GM12878 (cell line): ENCODE measurements around the gene CDH4. TPM values are rescaled to one million over a fixed set of nuclear protein-coding genes. Genes with fewer than 3 reads are reported as not detected.

Source experiments
- ATAC-seq: fragments of 200-7000 bp; cut with Tn5 transposase; 3 replicates; pipeline ENCODE4 v1.9.1; 2020; ENCODE audit warnings: mild to moderate bottlenecking, moderate library complexity
- BruUV-seq: library from RNA; stranded (reverse); fragments of 400-500 nt; replicated peaks from 2 replicates; lab custom pipeline; 2021; lab: Mats Ljungman, UMichigan
- CTCF ChIA-PET: fragments of 300-600 bp; sonication (Branson Sonifier 250); formaldehyde crosslinking; extraction: SDS; loops from one replicate; lab custom pipeline; 2021; ENCODE audit warnings: inconsistent platforms; lab: Yijun Ruan, JAX
- POLR2A ChIA-PET: fragments of 350-600 bp; formaldehyde crosslinking; extraction: SDS; loops from one replicate; lab custom pipeline; 2021; ENCODE audit warnings: inconsistent platforms; lab: Charles Lee
- RAD21 ChIA-PET: fragments of 300-600 bp; sonication (Branson Sonifier 250); formaldehyde crosslinking; loops from one replicate; lab custom pipeline; 2023; ENCODE audit warnings: antibody characterized with exemption; ENCODE audit not compliant: unreplicated experiment; lab: Charles Lee
- SMC1A ChIA-PET: fragments of 300-600 bp; sonication (Branson Sonifier 250); formaldehyde crosslinking; loops from one replicate; lab custom pipeline; 2023; ENCODE audit not compliant: unreplicated experiment, uncharacterized antibody; lab: Charles Lee
- DNase-seq: peaks from one replicate; pipeline ENCODE4 v3.0.0-alpha.2; 2011; ENCODE audit warnings: low read depth, low spot score
- FAIRE-seq: peaks from 3 replicates; lab custom pipeline; 2011; peaks lifted over from hg19 to GRCh38; lab: Jason Lieb, UNC
- H2AFZ ChIP-seq: 2 replicates; pipeline ENCODE4 v1.6.0; 2011; ENCODE audit warnings: low read depth, low read length, control low read depth; ENCODE audit not compliant: control insufficient read depth
- H3K27ac ChIP-seq: 2 replicates; pipeline ENCODE4 v1.5.1; 2011; ENCODE audit warnings: control low read depth; ENCODE audit not compliant: control insufficient read depth, insufficient read depth
- H3K27me3 ChIP-seq, 2 experiments: replicated peaks in 1 of 2; 2 replicates each; pipeline versions ENCODE4 v1.6.0 to v1.6.1; 2011; ENCODE audit warnings: low read length in 1 of 2; ENCODE audit not compliant: control insufficient read depth in 2 of 2, insufficient read depth in 2 of 2
- H3K36me3 ChIP-seq, 2 experiments: 2 replicates each; pipeline ENCODE4 v1.5.1; 2011; ENCODE audit warnings: low read length in 1 of 2; ENCODE audit not compliant: control insufficient read depth in 2 of 2, insufficient read depth in 2 of 2
- H3K4me1 ChIP-seq: 2 replicates; pipeline ENCODE4 v1.6.1; 2011; ENCODE audit warnings: mild to moderate bottlenecking, low read length, moderate library complexity, mixed read lengths; ENCODE audit not compliant: control insufficient read depth, insufficient read depth
- H3K4me2 ChIP-seq: 2 replicates; pipeline ENCODE4 v1.6.0; 2011; ENCODE audit warnings: control low read depth; ENCODE audit not compliant: control insufficient read depth, insufficient read depth
- H3K4me3 ChIP-seq: fragments of 200-600 bp; sonication (generic); 2 replicates; pipeline ENCODE4 v1.5.1; 2016
- H3K79me2 ChIP-seq: 2 replicates; pipeline ENCODE4 v1.6.0; 2011; ENCODE audit warnings: low read length; ENCODE audit not compliant: control insufficient read depth, insufficient read depth
- H3K9ac ChIP-seq: 2 replicates; pipeline ENCODE4 v1.8.0; 2011; ENCODE audit warnings: low read length, control low read depth, mixed read lengths; ENCODE audit not compliant: control insufficient read depth, insufficient read depth
- H3K9me3 ChIP-seq: replicated peaks from 3 replicates; pipeline ENCODE4 v1.5.1; 2011; ENCODE audit warnings: mild to moderate bottlenecking, low read length; ENCODE audit not compliant: control insufficient read depth, insufficient read depth
- H4K20me1 ChIP-seq: 2 replicates; pipeline ENCODE4 v1.6.0; 2011; ENCODE audit not compliant: control insufficient read depth, insufficient read depth
- ATF7 ChIP-seq: fragments of 450-650 bp; IDR thresholded peaks from 2 replicates; pipeline ENCODE4 v1.6.1; 2016; ENCODE audit warnings: low read depth, mild to moderate bottlenecking
- BHLHE40 ChIP-seq, 2 experiments: fragments of 450-650 bp in 1 of 2; IDR thresholded peaks; 2 replicates each; pipeline ENCODE4 v1.6.1; 2011 to 2017; ENCODE audit warnings: low read depth in 2 of 2, borderline replicate concordance in 1 of 2, improper control_type of control experiment in 1 of 2, low read length in 1 of 2, mild to moderate bottlenecking in 1 of 2
- EZH2 ChIP-seq: IDR thresholded peaks from 2 replicates; pipeline ENCODE4 v1.6.1; 2012; ENCODE audit warnings: low read depth, mild to moderate bottlenecking, control low read depth, inconsistent platforms, low read length, borderline replicate concordance; ENCODE audit not compliant: control insufficient read depth
- RCOR1 ChIP-seq: conservative IDR thresholded peaks from 2 replicates; pipeline ENCODE4 v1.6.1; 2012; ENCODE audit warnings: low read depth, low read length, improper control_type of control experiment
- RUNX3 ChIP-seq: IDR thresholded peaks from 2 replicates; pipeline ENCODE4 v1.6.1; 2012; ENCODE audit warnings: low read length, inconsistent platforms
- SREBF2 ChIP-seq: IDR thresholded peaks from 2 replicates; pipeline ENCODE4 v1.6.1; 2012; ENCODE audit warnings: mild to moderate bottlenecking, low read length
- TARDBP ChIP-seq: IDR thresholded peaks from 2 replicates; pipeline ENCODE4 v1.6.1; 2016; ENCODE audit warnings: borderline replicate concordance
- ZNF622 ChIP-seq: fragments of 450-650 bp; IDR thresholded peaks from 2 replicates; pipeline ENCODE4 v1.6.1; 2017; ENCODE audit warnings: mild to moderate bottlenecking, inconsistent platforms
- WGBS: methylation state at CpG from one replicate; pipeline ENCODE4 v1.1.6; 2016; ENCODE audit warnings: low lambda C conversion rate; ENCODE audit not compliant: insufficient replicate concordance, insufficient coverage; ENCODE audit errors: missing lambda C conversion rate; 5-methylcytosine and 5-hydroxymethylcytosine counted together
- in situ Hi-C: fragments of 300-500 bp; cut with MboI; formaldehyde crosslinking; loops from 9 replicates; pipeline ENCODE4 v1.14.3; 2018; ENCODE audit warnings: mixed read lengths
- intact Hi-C: fragments of 100-400 bp; cut with micrococcal nuclease; formaldehyde crosslinking; loops from one replicate; pipeline ENCODE4 v1.14.2; 2022; ENCODE audit not compliant: unreplicated experiment
- polyA plus RNA-seq, 11 experiments: library from polyadenylated mRNA; depleted of rRNA in 4 of 11; unstranded in 6 of 11; stranded (reverse) in 5 of 11; fragments of >200 nt; fragmentation: Nextera tagmentation in 4 of 11; fragmentation: Illumina TruSeq in 1 of 11; extraction: Ambion mirVana in 4 of 11; extraction: Trizol in 1 of 11; gene quantifications; 1 replicate in 1 of 11; 2 replicates in 10 of 11; pipeline versions ENCODE4 v1.2.1 to v1.2.3, GENCODE V29; 2011 to 2016; ENCODE audit warnings: inconsistent platforms in 2 of 11, missing spikeins in 2 of 11, low read depth in 1 of 11
- total RNA-seq, 4 experiments: library from RNA; depleted of rRNA in 3 of 4; stranded (reverse); fragments of >200 nt in 3 of 4; fragmentation: Illumina TruSeq in 1 of 4; extraction: Trizol in 1 of 4; gene quantifications; 2 replicates each; pipeline versions ENCODE4 v1.2.1 to v1.2.3, GENCODE V29; 2013 to 2021

The CDH4 gene
- total and polyA plus RNA-seq, 10 of the 15 experiments (the other 5 are each of a cell fraction or from before 2014, with no cell fraction given) = not detected

DNA sequence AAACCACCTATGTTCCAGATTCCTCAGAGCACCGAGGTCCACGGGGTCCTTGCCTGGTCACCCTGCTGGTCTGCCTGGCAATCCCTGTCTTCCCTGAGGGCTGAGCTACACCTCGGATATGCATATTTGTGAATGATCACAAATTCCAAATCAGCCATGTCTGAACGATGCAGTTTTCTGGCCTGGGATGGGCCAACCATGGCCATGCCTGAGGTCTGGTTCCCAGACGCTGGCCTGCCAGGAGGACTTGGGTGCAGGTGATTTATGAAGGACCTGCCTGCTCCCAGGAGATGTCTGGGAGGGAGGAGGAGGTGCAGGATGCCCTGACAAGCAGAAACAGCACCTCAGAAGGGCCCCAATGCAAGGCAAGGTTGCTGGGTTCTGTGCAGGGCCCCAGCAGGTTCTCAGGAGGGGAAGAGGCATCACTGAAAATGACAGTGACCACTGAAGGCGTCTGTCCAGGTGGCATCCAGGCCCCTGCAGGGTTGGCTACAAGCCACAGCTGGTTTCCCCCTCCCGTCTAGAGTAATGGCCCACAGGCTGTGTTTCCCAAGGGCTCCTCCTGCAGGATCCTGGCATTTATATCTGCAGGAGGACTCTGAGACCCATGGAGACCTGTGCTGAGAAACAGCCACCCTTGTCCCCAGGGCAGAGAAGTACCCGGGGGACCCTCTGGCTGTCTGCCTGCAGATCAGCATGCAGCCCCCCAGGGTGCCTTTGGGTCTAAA, 608.4 kb downstream of the CDH4 start:
- no peaks in the 10 kb centered on the region for H3K79me2 ChIP-seq
- BruUV-seq = no TSS peak
- H3K27me3 ChIP-seq = no peaks in the 10 kb centered on the region; a peak in 1 of 4 replicates
- H3K27ac ChIP-seq = no peak overlapping the region
- DNase-seq (no peak), FAIRE-seq (no peak)
- H3K4me1 ChIP-seq = no peaks in the 10 kb centered on the region
- no peak overlapping the region for H3K9ac ChIP-seq
- no peak overlapping the region for H3K4me3 ChIP-seq
- intact Hi-C loops = no loop called here
- no peaks in the 10 kb centered on the region; the same call in 2 of the 3 replicates for H3K9me3 ChIP-seq
- no peak overlapping the region for H3K4me2 ChIP-seq
- CTCF ChIA-PET = no interaction called here
- no peaks in the 10 kb centered on the region for H3K36me3 ChIP-seq
- no peak for TF ChIP-seq EZH2
- TF ChIP-seq ATF7 = no peak
- TF ChIP-seq TARDBP = no peak
- TF ChIP-seq, all 136 proteins: peak for 0
- 11% methylated on average over 8 of the region's 8 CpGs for WGBS
- Histone ChIP-seq H4K20me1 (no peaks in the 10 kb centered on the region), H2AFZ (no peak overlapping the region)
- RAD21 ChIA-PET = no interaction called here
- no peak for ATAC-seq
- POLR2A ChIA-PET = no interaction called here
- in situ Hi-C loops = no loop called here
- SMC1A ChIA-PET = no interaction called here

DNA sequence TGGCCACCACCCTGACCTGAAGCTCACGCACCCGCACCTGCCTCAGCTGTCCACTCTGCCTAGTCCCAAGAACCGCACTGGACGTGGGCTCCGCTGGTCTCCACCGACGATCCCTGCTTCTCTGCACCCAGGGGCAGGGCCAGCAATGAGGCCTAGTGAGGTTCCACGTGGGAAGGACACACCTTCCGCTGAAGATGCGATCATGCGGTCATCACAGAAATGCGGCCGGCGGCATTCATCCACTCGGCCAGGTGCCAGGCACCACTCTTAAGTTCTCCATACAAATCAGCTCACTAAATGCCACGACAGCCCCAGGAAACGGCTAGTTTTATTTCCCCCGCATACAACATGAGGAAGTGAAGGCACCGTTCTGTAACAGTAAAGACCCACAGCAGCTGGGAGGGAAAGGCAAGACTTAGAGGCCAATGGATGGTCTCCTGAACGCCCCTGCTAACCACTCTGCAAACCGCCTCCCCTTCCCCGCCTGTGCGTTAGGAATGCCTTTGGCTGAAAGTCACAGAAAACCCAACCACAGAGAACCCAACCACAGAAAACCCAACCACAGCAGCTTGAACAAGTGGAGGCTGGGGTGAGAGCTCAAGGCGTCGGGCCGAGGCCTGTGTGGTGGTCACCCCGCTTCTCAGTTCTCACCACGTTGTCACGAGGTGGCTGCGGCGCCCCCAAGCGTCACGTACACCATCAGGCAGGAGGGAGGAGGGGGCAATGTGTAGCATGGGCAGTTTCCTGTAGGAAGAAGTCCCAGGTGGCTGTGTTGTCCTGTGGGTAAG, 609.2 kb downstream of the CDH4 start:
- H3K9ac ChIP-seq = no peak overlapping the region
- no peaks in the 10 kb centered on the region for H3K4me1 ChIP-seq
- BruUV-seq = no TSS peak
- no peak overlapping the region for H2AFZ ChIP-seq
- H4K20me1 ChIP-seq = no peaks in the 10 kb centered on the region
- no peak for DNase-seq
- WGBS = 48% methylated on average over 31 of the region's 33 CpGs
- H3K9me3 ChIP-seq = no peaks in the 10 kb centered on the region; the same call in 2 of the 3 replicates
- H3K36me3 ChIP-seq = no peaks in the 10 kb centered on the region
- no peak overlapping the region for H3K4me3 ChIP-seq
- ChIA-PET SMC1A (no interaction called here), RAD21 (no interaction called here), CTCF (no interaction called here), POLR2A (no interaction called here)
- no peak for FAIRE-seq
- no peak overlapping the region for H3K4me2 ChIP-seq
- H3K27me3 ChIP-seq = no peaks in the 10 kb centered on the region; a peak in 1 of 4 replicates
- TF ChIP-seq RUNX3 (peak; percentile 6; the same call in 1 of the 2 replicates), BHLHE40 (IDR thresholded peaks at IDR 0.05; ENCODE audit: borderline replicate concordance in 1 of 2, low read depth in 2 of 2, low read length in 1 of 2) (peak in 1 of 2 experiments; percentile 38; a peak in 1 of 4 replicates), RCOR1 (no peak), ZNF622 (no peak), SREBF2 (no peak)
- in situ Hi-C loops = no loop called here
- intact Hi-C loops = no loop called here
- no peaks in the 10 kb centered on the region for H3K79me2 ChIP-seq
- ATAC-seq = no peak
- H3K27ac ChIP-seq = no peak overlapping the region
